GM21825 (cell line): ENCODE results near the gene SF3A2.

Experiments
- ATAC-seq: cut with Tn5 transposase; IDR thresholded peaks from one replicate; pipeline ENCODE4 v1.9.1; 2021; ENCODE audit warnings: mild to moderate bottlenecking, moderate library complexity; ENCODE audit not compliant: unreplicated experiment

The SF3A2 gene

DNA sequence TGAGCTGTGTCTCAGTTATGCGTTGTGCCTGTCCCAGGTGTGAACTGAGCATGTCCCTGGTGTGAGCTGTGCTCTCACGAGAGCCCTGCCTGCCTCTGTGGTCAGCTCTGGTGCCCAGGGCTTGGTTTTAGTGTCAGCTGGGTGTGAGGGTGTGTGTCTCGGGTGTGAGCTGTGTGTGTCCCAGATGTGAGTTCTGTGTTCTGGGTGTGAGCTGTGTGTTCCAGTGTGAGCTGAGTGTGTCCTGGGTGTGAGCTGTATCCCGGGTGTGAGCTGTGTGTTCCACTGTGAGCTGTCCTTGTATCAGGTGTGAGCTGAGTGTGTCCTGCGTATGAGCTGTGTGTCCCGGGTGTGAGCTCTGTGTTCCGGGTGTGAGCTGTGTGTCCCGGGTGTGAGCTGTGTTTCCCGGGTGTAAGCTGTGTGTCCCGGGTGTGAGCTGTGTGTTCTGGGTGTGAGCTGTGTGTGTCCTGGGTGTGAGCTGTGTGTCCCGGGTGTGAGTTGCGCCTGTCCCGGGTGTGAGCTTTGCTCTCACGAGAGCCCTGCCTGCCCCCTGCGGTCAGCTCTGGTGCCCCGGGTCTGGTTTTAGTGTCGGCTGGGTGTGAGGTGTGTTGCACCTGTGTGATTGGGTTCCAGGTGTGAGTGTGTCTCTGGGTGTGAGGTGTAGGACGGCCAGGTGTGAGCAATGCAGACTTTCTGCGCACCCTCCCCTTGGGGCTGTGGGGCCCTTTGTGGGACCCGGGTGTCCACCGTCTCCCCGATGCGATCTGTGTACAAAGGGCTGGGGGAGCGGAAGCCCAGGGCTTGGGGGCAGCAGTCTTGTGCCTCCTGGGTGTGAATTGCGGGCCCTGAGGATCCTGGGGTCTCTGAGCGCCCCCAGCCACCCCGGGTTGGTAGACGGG, 52.4 kb downstream of the SF3A2 start:
- ATAC-seq: no peak

DNA sequence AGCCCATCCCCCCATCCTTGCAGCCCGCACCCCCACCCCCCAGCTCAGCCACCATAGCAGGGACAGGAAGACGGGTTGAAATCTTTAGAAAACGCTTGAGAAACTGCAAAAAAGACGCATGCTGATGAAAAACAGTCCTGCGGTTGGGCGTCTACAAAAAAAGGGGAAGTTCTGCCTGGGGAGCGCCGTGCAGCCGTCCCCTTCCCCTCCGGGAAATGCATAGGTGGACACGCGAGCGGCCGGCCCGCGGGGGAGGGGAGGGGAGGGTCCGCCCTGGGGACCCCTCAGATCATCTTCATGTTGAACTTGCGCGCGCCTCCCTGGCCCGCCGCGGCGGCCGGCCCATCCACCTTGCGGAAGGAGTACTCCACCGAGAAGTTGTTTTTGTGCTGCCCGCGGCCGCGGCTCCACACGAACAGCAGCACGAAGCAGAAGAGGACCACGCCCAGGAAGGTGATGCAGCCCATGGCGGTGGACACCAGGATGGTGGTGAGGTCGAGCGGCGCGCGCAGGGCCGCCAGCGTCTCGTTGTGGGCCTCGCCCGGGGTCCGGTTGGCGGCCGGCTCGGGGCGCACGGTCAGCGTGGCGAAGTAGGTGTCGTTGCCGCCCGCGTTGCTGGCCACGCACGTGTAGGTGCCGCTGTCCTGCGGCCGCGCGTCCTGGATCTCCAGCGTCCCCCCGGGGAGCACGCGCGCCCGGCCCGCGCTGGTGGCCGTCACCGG, 53.3 kb downstream of the SF3A2 start:
- ATAC-seq: no peak

DNA sequence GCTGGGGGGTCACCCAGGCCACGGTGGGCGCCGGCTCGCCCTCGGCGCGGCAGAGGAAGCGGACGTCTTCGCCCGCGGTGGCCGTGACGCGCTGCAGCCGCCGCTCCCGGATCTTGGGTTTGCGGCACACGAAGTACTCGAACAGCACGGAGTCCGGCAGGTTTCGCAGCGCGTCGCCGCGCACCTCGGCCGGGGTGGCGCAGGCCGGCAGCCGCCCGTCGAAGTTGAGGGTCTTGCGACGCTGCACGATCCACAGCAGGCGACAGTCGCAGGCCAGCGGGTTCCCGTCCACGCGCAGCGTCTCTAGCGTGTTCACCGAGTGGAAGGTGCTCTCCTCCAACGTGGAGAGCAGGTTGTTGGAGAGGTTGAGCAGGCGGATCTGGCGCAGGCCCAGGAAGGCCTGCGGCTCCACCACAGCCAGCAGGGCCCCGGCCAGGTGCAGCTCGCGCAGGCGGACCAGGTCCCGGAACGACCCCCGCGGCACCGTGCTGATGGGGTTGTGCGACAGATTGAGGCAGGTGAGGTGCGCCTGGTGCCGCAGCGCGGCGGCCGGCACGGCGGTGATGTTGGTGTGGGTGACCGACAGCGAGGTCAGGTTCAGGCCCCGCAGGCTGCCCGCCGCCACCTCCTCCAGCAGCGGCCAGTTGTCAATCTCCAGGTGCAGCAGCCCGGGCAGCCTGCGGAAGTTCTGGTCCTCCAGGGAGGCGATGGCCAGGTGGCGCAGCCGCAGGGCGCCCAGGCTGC, 54.0 kb downstream of the SF3A2 start:
- ATAC-seq: no peak

DNA sequence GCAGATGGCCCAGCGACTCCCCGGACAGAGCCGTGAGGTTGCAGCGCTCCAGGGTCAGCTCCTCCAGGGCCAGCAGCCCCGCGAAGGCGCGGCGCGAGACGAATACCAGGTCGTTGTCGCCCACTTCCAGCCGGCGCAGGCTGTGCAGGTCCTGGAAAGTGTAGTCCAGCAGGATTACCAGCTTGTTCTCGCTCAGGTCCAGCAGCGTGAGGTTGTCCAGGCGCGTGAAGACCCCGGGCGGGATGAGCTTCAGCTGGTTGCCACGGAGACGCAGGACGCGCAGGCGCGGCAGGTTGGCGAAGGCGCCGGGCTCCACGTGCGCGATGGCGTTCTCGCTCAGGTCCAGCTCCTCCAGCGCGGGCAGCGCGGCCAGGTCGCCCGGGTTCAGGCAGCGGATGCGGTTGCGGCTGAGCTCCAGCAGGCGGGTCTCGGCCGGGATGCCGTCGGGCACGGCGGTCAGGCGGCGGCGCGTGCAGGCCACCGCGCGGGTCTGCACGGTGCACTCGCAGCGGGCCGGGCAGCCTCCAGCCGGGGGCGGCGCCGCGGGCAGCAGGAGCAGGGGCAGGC, 54.6 kb downstream of the SF3A2 start:
- no peak for ATAC-seq

GRCh38 chr19:2294687-2295335, 58.2 kb downstream of the SF3A2 start:
- no peak for ATAC-seq

- ATAC-seq: no peak
Measured at GRCh38 chr19:2296141-2296540, 59.5 kb downstream of the SF3A2 start.
